B cell (primary cell): ENCODE measurements around the gene ERCC8. TPM values are rescaled to one million over a fixed set of nuclear protein-coding genes. Genes with fewer than 3 reads are reported as not detected.
A peak's percentile ranks its signal among the peaks of the same experiment; 100 is the strongest.

Experiments
- ATAC-seq: fragments of 200-7000 bp; cut with Tn5 transposase; one replicate; pipeline ENCODE4 v1.10.0; 2021; ENCODE audit warnings: low read depth, mild to moderate bottlenecking, moderate number of reproducible peaks, moderate library complexity
- CTCF ChIA-PET: fragments of 350-600 bp; sonication (Branson Sonifier 250); formaldehyde crosslinking; loops from one replicate; lab custom pipeline; 2021; ENCODE audit warnings: antibody characterized with exemption, inconsistent platforms; lab: Charles Lee
- POLR2A ChIA-PET: fragments of 350-600 bp; sonication (Branson Sonifier 250); formaldehyde crosslinking; loops from one replicate; lab custom pipeline; 2021; ENCODE audit warnings: antibody characterized with exemption; lab: Charles Lee
- DNase-seq: peaks from one replicate; pipeline ENCODE4 v3.0.0; 2013
- H2AFZ ChIP-seq: 2 replicates; pipeline ENCODE4 v1.6.1; 2012; ENCODE audit warnings: mild to moderate bottlenecking, low read depth, low read length; ENCODE audit not compliant: insufficient read depth, poor library complexity, severe bottlenecking
- H3K27ac ChIP-seq, 2 donors: 1 replicate in 1 of 2; 2 replicates in 1 of 2; pipeline ENCODE4 v1.5.1; 2012 to 2013; ENCODE audit warnings: low read length in 2 of 2, mild to moderate bottlenecking in 2 of 2, moderate library complexity in 1 of 2
- H3K27me3 ChIP-seq, 4 experiments: fragments of 200-600 bp in 1 of 4; sonication (generic) in 1 of 4; replicated peaks in 1 of 4; 1 replicate in 2 of 4; 2 replicates in 2 of 4; pipeline versions ENCODE4 v1.6.1 to v1.7.0; 2013 to 2016; ENCODE audit warnings: low read length in 3 of 4, mild to moderate bottlenecking in 2 of 4, mixed read lengths in 1 of 4, moderate library complexity in 1 of 4; ENCODE audit not compliant: insufficient read depth in 4 of 4, control insufficient read depth in 3 of 4; ENCODE audit errors: control extremely low read depth in 1 of 4
- H3K36me3 ChIP-seq, 2 experiments: replicated peaks in 1 of 2; 1 replicate in 1 of 2; 2 replicates in 1 of 2; pipeline versions ENCODE4 v1.6.1 to v1.7.1; 2013; ENCODE audit warnings: low read length in 1 of 2; ENCODE audit not compliant: insufficient read depth in 2 of 2, control insufficient read depth in 1 of 2; ENCODE audit errors: control extremely low read depth in 1 of 2, extremely low read depth in 1 of 2
- H3K4me1 ChIP-seq, 2 donors: fragments of 200-600 bp in 1 of 2; sonication (generic) in 1 of 2; 1 replicate in 1 of 2; 2 replicates in 1 of 2; pipeline versions ENCODE4 v1.5.1 to v1.6.1; 2013 to 2017; ENCODE audit warnings: low read length in 2 of 2; ENCODE audit not compliant: control insufficient read depth in 2 of 2, insufficient read depth in 2 of 2
- H3K4me2 ChIP-seq: replicated peaks from 2 replicates; pipeline ENCODE3; 2012; ENCODE audit warnings: mild to moderate bottlenecking, low read depth, low read length; ENCODE audit not compliant: poor library complexity, severe bottlenecking
- H3K4me3 ChIP-seq, 5 experiments: fragments of 200-600 bp in 1 of 5; sonication (generic) in 1 of 5; 1 replicate in 3 of 5; 2 replicates in 2 of 5; pipeline versions ENCODE4 v1.5.1 to v1.7.0; 2011 to 2016; ENCODE audit warnings: low read length in 4 of 5, mild to moderate bottlenecking in 4 of 5, low read depth in 2 of 5, control low read depth in 1 of 5, moderate library complexity in 1 of 5; ENCODE audit not compliant: insufficient read depth in 1 of 5; ENCODE audit errors: control extremely low read depth in 1 of 5, extremely low read depth in 1 of 5
- H3K79me2 ChIP-seq: fragments of 200-600 bp; sonication (generic); one replicate; pipeline ENCODE4 v1.6.0; 2016; ENCODE audit warnings: low read length; ENCODE audit not compliant: control insufficient read depth, insufficient read depth
- H3K9ac ChIP-seq: fragments of 200-600 bp; sonication (generic); 2 replicates; pipeline ENCODE4 v1.6.1; 2017; ENCODE audit warnings: mild to moderate bottlenecking, low read length, moderate library complexity
- H3K9me3 ChIP-seq, 3 donors: one replicate each; pipeline versions ENCODE4 v1.6.1 to v1.7.1; 2013; ENCODE audit warnings: low read length in 2 of 3; ENCODE audit not compliant: control insufficient read depth in 2 of 3, insufficient read depth in 1 of 3; ENCODE audit errors: control extremely low read depth in 1 of 3
- H4K20me1 ChIP-seq: 2 replicates; pipeline ENCODE4 v1.6.0; 2012; ENCODE audit warnings: mild to moderate bottlenecking, low read length; ENCODE audit not compliant: insufficient read depth, control insufficient read depth, poor library complexity, severe bottlenecking
- H3K27ac Mint-ChIP-seq: one replicate; pipeline ENCODE4 v1.8.0; 2021; ENCODE audit warnings: mixed read lengths
- H3K27me3 Mint-ChIP-seq: one replicate; pipeline ENCODE4 v1.8.0; 2021; ENCODE audit warnings: mixed read lengths
- H3K4me1 Mint-ChIP-seq: one replicate; pipeline ENCODE4 v1.8.0; 2021; ENCODE audit warnings: mixed read lengths
- H3K4me3 Mint-ChIP-seq: one replicate; pipeline ENCODE4 v1.8.0; 2021; ENCODE audit warnings: mixed read lengths
- H3K9me3 Mint-ChIP-seq: one replicate; pipeline ENCODE4 v1.8.0; 2022; ENCODE audit warnings: mixed read lengths; ENCODE audit not compliant: insufficient read depth
- EZH2 ChIP-seq: IDR thresholded peaks from 2 replicates; pipeline ENCODE4 v1.6.1; 2012; ENCODE audit warnings: borderline replicate concordance, low read depth, mild to moderate bottlenecking, moderate library complexity, low read length; ENCODE audit not compliant: insufficient read depth, poor library complexity, severe bottlenecking
- WGBS: methylation state at CpG from one replicate; pipeline ENCODE4 v1.1.5; 2013; ENCODE audit warnings: missing lambda C conversion rate; ENCODE audit not compliant: insufficient coverage; 5-methylcytosine and 5-hydroxymethylcytosine counted together
- intact Hi-C: fragments of 100-400 bp; cut with micrococcal nuclease; formaldehyde crosslinking; loops from one replicate; pipeline ENCODE4 v1.10.0; 2022
- polyA plus RNA-seq: library from polyadenylated mRNA; depleted of rRNA; stranded (reverse); fragments of >200 nt; gene quantifications from 2 replicates; pipeline ENCODE4 v1.2.3, GENCODE V29; 2012
- total RNA-seq, 2 donors: library from RNA; stranded (reverse); fragments of 120-200 nt in 1 of 2; gene quantifications; 1 replicate in 1 of 2; 2 replicates in 1 of 2; pipeline versions ENCODE4 v1.2.3 to v1.2.4, GENCODE V29; 2013 to 2022
- TF ChIP-seq, protein P1 (sequence below): fragments of 200-600 bp; IDR thresholded peaks from one replicate; pipeline ENCODE4 v1.8.0; 2022; ENCODE audit warnings: antibody characterized with exemption, mild to moderate bottlenecking

ERCC8 gene
- total and polyA plus RNA-seq, 2 donors (not counting 1 experiment from before 2014, with no cell fraction given): 6.8 to 9.2 TPM

- TF ChIP-seq EZH2: no peak
- TF ChIP-seq, protein P1, sequence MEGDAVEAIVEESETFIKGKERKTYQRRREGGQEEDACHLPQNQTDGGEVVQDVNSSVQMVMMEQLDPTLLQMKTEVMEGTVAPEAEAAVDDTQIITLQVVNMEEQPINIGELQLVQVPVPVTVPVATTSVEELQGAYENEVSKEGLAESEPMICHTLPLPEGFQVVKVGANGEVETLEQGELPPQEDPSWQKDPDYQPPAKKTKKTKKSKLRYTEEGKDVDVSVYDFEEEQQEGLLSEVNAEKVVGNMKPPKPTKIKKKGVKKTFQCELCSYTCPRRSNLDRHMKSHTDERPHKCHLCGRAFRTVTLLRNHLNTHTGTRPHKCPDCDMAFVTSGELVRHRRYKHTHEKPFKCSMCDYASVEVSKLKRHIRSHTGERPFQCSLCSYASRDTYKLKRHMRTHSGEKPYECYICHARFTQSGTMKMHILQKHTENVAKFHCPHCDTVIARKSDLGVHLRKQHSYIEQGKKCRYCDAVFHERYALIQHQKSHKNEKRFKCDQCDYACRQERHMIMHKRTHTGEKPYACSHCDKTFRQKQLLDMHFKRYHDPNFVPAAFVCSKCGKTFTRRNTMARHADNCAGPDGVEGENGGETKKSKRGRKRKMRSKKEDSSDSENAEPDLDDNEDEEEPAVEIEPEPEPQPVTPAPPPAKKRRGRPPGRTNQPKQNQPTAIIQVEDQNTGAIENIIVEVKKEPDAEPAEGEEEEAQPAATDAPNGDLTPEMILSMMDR: no peak
- no peak overlapping the region for H3K27ac Mint-ChIP-seq
- peaks cover 18 to 19% of the 10 kb centered on the region in 2 donors for H3K4me1 ChIP-seq
- no peaks in the 10 kb centered on the region for H3K27me3 ChIP-seq
- H2AFZ ChIP-seq: no peak overlapping the region
- H3K4me1 Mint-ChIP-seq: peaks cover 26% of the 10 kb centered on the region
- no peak overlapping the region for H3K4me3 ChIP-seq
- no peaks in the 10 kb centered on the region for H3K36me3 ChIP-seq
- ATAC-seq: no peak
- no peak overlapping the region for H3K9ac ChIP-seq
- H3K79me2 ChIP-seq: peaks cover 78% of the 10 kb centered on the region
- ChIA-PET CTCF (no interaction called here), POLR2A (no interaction called here)
- H3K4me2 ChIP-seq: no peak overlapping the region
- H3K9me3 Mint-ChIP-seq: no peaks in the 10 kb centered on the region
- no peaks in the 10 kb centered on the region for H3K9me3 ChIP-seq
- WGBS: no CpG with 5 or more reads among the region's 1 CpG
- no peaks in the 10 kb centered on the region for H4K20me1 ChIP-seq
- no peak for DNase-seq
- intact Hi-C loops: loop anchor here (5.0 to 10.0 kb wide), 2 partner anchors 251 to 1456 kb away; partner anchors contain the start of gene DIMT1
- no peak overlapping the region for H3K27ac ChIP-seq
- no peak overlapping the region for H3K4me3 Mint-ChIP-seq
- no peaks in the 10 kb centered on the region for H3K27me3 Mint-ChIP-seq
Observed at GRCh38 chr5:60948738-60949137, 3.9 kb upstream of the ERCC8 start.

DNA sequence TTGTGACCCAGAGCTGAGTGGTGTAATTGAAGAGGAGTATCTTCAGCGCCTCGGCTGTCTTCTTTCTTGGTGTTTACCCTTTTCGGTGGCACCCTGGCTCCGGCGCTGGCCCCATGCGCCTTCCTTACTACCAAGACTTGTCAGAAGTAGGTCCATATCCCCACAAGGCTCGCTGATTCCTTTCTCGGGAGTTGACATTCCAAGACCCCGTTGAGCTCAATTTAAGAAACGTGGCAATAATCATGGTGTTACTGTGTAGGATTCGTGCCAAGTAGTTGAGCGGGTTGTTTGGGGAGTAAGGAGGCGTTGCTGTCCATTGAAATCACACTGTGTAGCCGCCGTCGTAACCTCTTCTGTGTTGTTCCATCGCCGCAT is 930 bp upstream of the ERCC8 start:
- POLR2A ChIA-PET: interaction anchor here (1.0 kb wide), 1 partner anchor 216 kb away, joined by 3 read pairs; no protein-coding TSS in a partner anchor
- WGBS: 5% methylated on average over 16 of the region's 18 CpGs
- Mint-ChIP-seq H3K27ac (no peak overlapping the region), H3K4me1 (peaks cover 30% of the 10 kb centered on the region), H3K9me3 (no peaks in the 10 kb centered on the region), H3K27me3 (no peaks in the 10 kb centered on the region), H3K4me3 (no peak overlapping the region)
- peaks cover 71% of the 10 kb centered on the region for H3K79me2 ChIP-seq
- H3K4me3 ChIP-seq: peak overlapping the region; percentile 72 to 88 (median 88)
- H2AFZ ChIP-seq: peak overlapping the region; percentile 99
- CTCF ChIA-PET: interaction anchor here (1.1 kb wide), 1 partner anchor 16 kb away, joined by 3 read pairs; no protein-coding TSS in a partner anchor
- H3K27me3 ChIP-seq: no peaks in the 10 kb centered on the region
- H3K36me3 ChIP-seq: no peaks in the 10 kb centered on the region
- H4K20me1 ChIP-seq: no peaks in the 10 kb centered on the region
- peak overlapping the region; percentile 53 to 75 for H3K27ac ChIP-seq
- H3K9ac ChIP-seq: peak overlapping the region; percentile 83
- TF ChIP-seq, protein P1: no peak
- no peak for TF ChIP-seq EZH2
- H3K9me3 ChIP-seq: no peaks in the 10 kb centered on the region
- ATAC-seq (peak; percentile 6), DNase-seq (no peak)
- peak overlapping the region; percentile 93 for H3K4me2 ChIP-seq
- intact Hi-C loops: loop anchor here (1.0 to 10.0 kb wide), 6 partner anchors 13 to 1459 kb away; partner anchors contain the start of genes DIMT1 and SMIM15
- peaks cover 20% of the 10 kb centered on the region in 2 donors for H3K4me1 ChIP-seq
